HepG2 (cell line): Measurements from ENCODE around the gene ARHGDIA. TPM values are rescaled to one million over a fixed set of nuclear protein-coding genes. Genes with fewer than 3 reads are reported as not detected.
A peak's percentile ranks its signal among the peaks of the same experiment; 100 is the strongest.

ENCODE experiments used
- BORCS8-MEF2B ChIP-seq: sonication (generic); formaldehyde crosslinking; IDR thresholded peaks from 2 replicates; pipeline ENCODE4 v1.8.0; 2022; ENCODE audit warnings: mild to moderate bottlenecking, missing genetic modification reagents
- E2F1 ChIP-seq: sonication (generic); formaldehyde crosslinking; IDR thresholded peaks from 2 replicates; pipeline ENCODE4 v1.5.0; 2020; ENCODE audit warnings: missing genetic modification reagents
- FOXA1 ChIP-seq, 2 experiments: fragments of 450-650 bp in 1 of 2; sonication (generic) in 1 of 2; formaldehyde crosslinking in 1 of 2; IDR thresholded peaks; 2 replicates each; pipeline versions ENCODE4 v1.4.0 to v1.6.1; 2016 to 2020; ENCODE audit warnings: missing genetic modification reagents in 1 of 2
- GABPB1 ChIP-seq: IDR thresholded peaks from 2 replicates; pipeline ENCODE4 v1.6.1; 2016; ENCODE audit warnings: mild to moderate bottlenecking, missing genetic modification reagents, moderate library complexity, missing compliant biosample characterization
- HIVEP1 ChIP-seq: sonication (generic); formaldehyde crosslinking; IDR thresholded peaks from 2 replicates; pipeline ENCODE4 v1.4.0; 2020; ENCODE audit warnings: mild to moderate bottlenecking, missing genetic modification reagents
- HMGXB4 ChIP-seq, 2 experiments: sonication (generic) in 1 of 2; formaldehyde crosslinking in 1 of 2; IDR thresholded peaks; 2 replicates each; pipeline versions ENCODE4 v1.4.0 to v1.6.1; 2018 to 2020; ENCODE audit warnings: missing genetic modification reagents in 2 of 2, borderline replicate concordance in 1 of 2, low read depth in 1 of 2, mild to moderate bottlenecking in 1 of 2, missing biosample characterization in 1 of 2
- HNRNPLL ChIP-seq: fragments of 200-400 bp; formaldehyde crosslinking; IDR thresholded peaks from 2 replicates; pipeline ENCODE4 v1.6.1; 2017; ENCODE audit warnings: mild to moderate bottlenecking, low read depth, low read length; ENCODE audit not compliant: poor library complexity, severe bottlenecking
- STAT6 ChIP-seq: sonication (generic); formaldehyde crosslinking; IDR thresholded peaks from 2 replicates; pipeline ENCODE4 v1.4.0; 2020; ENCODE audit warnings: missing genetic modification reagents, mild to moderate bottlenecking, borderline replicate concordance
- ZBTB7A ChIP-seq: sonication (generic); formaldehyde crosslinking; IDR thresholded peaks from 2 replicates; pipeline ENCODE4 v1.8.0; 2022; ENCODE audit warnings: mild to moderate bottlenecking, missing genetic modification reagents
- ZNF24 ChIP-seq: fragments of 450-650 bp; IDR thresholded peaks from 2 replicates; pipeline ENCODE4 v1.6.1; 2017; ENCODE audit warnings: antibody characterized with exemption, mild to moderate bottlenecking
- ZNF740 ChIP-seq: sonication (generic); formaldehyde crosslinking; IDR thresholded peaks from 2 replicates; pipeline ENCODE4 v1.4.0; 2020; ENCODE audit warnings: missing genetic modification reagents
- ZNF781 ChIP-seq: sonication (generic); formaldehyde crosslinking; IDR thresholded peaks from 2 replicates; pipeline ENCODE4 v1.5.1; 2020; ENCODE audit warnings: borderline replicate concordance, mild to moderate bottlenecking, missing genetic modification reagents; ENCODE audit errors: not compliant biosample characterization
- polyA plus RNA-seq, 8 experiments: library from polyadenylated mRNA; depleted of rRNA in 3 of 8; stranded (reverse) in 7 of 8; unstranded in 1 of 8; fragments of >200 nt; fragmentation: Illumina TruSeq in 4 of 8; extraction: Trizol in 4 of 8; gene quantifications; 2 replicates each; pipeline versions ENCODE4 v1.2.1 to v1.2.3, GENCODE V29; 2011 to 2016; ENCODE audit warnings: low read depth in 4 of 8, missing spikeins in 1 of 8, mixed read lengths in 1 of 8; ENCODE audit not compliant: insufficient read depth in 1 of 8
- total RNA-seq, 5 experiments: library from RNA; depleted of rRNA; stranded (reverse); fragments of >200 nt; fragmentation: Illumina TruSeq; extraction: Trizol; gene quantifications; 2 replicates each; pipeline ENCODE4 v1.2.3, GENCODE V29; 2016; ENCODE audit warnings: low read depth in 1 of 5

The ARHGDIA gene
- total and polyA plus RNA-seq, 2 of the 13 experiments (the other 11 are each of a cell fraction or from before 2014, with no cell fraction given), result 40.0 to 64.0 TPM

GRCh38 chr17:81901167-81902022, 30.3 kb upstream of the ARHGDIA start (continued):
- TF ChIP-seq HIVEP1, result peak; percentile 33; the same call in 1 of the 2 replicates
- no peak for TF ChIP-seq ZNF24
- no peak for TF ChIP-seq STAT6
- peak; percentile 78; the same call in 1 of the 2 replicates for TF ChIP-seq BORCS8-MEF2B (CRISPR knock-in tag)
- no peak for TF ChIP-seq ZNF740
- TF ChIP-seq FOXA1 (IDR thresholded peaks at IDR 0.05), result no peak
- TF ChIP-seq FOXA1 (CRISPR knock-in tag; IDR thresholded peaks at IDR 0.05), result 0 out of 2 replicates have a peak, but pooled peaks have one; percentile 7
- TF ChIP-seq ZNF781, result peak; percentile 31
- peak; percentile 4 for TF ChIP-seq HNRNPLL
- TF ChIP-seq HMGXB4 (CRISPR knock-in tag; IDR thresholded peaks at IDR 0.05; ENCODE audit: borderline replicate concordance in 1 of 2, low read depth in 1 of 2), result no peak
- TF ChIP-seq E2F1 (CRISPR knock-in tag), result 0 out of 2 replicates have a peak, but pooled peaks have one; percentile 17
- peak; percentile 21 for TF ChIP-seq GABPB1 (CRISPR knock-in tag)
- TF ChIP-seq ZBTB7A, result no peak
- TF ChIP-seq, all 625 proteins: peak for 72
